ENCODE results near the gene DAGLA.

Gene DAGLA

DNA sequence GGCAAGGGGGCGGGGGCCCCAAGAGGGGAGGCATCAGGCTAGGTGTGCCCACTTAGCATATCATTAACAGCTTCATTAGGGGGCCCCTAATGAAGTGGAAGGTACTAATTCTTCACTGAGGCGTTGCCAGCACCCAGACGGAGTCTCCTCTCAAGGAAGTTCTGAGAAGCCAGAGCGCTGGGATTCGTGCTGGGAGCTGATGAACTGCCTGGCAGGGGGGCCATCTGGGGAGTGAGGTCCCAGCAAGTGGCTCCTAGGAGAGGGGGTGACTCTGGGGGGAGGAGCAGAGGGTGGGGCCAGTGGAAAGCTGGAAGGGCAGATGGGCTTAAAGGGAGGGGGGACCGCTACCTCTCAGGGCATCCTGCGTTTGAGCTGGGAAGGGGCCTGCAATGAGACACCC lies 29.8 kb downstream of the DAGLA start:
- DNase-seq: no peak

DNA sequence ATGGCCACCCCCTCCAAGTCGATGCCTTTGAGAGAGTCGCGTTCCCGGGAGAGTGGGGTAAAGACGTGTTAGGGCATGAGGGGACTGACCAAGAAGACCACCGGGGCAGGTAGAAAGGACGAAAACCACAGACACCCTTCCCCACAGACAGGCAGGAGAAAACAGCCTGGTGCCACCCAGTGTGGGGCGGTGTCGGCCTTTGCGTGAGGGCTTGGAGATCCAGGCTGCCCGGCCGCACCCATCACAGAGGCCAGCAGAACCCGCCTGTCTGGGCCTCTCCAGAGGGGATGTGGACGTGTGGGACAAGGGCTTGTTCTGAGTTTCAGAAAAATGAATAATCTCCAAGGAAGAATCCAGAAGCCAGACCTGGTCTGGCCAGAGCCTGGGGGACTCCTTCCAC lies 30.8 kb downstream of the DAGLA start:
- DNase-seq: no peak

- DNase-seq: no peak
Observed at GRCh38 chr11:61711498-61711897, 31.3 kb downstream of the DAGLA start.

GRCh38 chr11:61712314-61712713 lies 32.1 kb downstream of the DAGLA start:
- no peak for DNase-seq

DNA sequence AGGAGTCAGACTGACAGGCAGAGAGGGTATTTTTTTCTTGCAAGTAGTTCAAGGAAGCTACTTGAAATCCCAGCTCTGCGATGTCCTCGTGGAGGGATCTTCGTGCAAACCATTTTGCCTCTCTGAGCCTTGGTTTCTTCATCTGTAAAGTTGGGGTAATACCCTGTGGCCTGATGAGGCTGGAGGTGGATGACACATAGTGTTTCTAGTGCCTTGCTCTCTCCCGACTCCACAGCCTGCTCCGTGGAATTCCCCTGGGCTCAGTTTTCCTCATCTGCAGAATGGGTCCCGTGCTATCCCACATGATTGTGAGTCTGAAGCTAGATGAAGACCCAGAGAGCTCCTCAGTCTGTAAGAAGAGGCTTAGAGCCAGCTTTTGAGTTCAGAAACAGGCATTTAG lies 32.7 kb downstream of the DAGLA start:
- no peak for DNase-seq

GRCh38 chr11:61713464-61713863 lies 33.3 kb downstream of the DAGLA start:
- DNase-seq: no peak

GRCh38 chr11:61713906-61714305 lies 33.7 kb downstream of the DAGLA start:
- no peak for DNase-seq

DNA sequence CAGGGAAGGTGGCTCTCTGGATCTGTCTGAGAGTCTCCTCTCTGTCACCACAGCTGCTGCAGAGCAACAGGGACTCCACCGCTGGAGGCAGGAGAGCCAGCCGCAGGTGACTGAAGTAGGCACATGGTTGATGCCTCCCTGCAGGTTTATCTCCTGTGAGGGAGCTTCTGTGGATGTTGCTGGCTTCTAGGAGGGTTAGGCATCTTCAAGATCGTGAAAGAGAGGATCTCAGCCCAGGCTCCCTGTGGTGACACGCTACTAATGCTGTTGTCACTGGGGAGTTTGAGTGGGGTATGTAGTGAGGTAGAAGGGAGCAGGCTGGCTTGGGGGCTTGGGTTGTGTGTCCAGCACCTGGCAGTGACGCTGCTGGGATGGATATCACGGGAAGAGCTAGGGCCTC lies 34.1 kb downstream of the DAGLA start:
- no peak for DNase-seq

GRCh38 chr11:61714916-61715315 lies 34.7 kb downstream of the DAGLA start:
- DNase-seq: no peak

- DNase-seq: no peak
Observed at GRCh38 chr11:61715867-61716266, 35.7 kb downstream of the DAGLA start.

DNA sequence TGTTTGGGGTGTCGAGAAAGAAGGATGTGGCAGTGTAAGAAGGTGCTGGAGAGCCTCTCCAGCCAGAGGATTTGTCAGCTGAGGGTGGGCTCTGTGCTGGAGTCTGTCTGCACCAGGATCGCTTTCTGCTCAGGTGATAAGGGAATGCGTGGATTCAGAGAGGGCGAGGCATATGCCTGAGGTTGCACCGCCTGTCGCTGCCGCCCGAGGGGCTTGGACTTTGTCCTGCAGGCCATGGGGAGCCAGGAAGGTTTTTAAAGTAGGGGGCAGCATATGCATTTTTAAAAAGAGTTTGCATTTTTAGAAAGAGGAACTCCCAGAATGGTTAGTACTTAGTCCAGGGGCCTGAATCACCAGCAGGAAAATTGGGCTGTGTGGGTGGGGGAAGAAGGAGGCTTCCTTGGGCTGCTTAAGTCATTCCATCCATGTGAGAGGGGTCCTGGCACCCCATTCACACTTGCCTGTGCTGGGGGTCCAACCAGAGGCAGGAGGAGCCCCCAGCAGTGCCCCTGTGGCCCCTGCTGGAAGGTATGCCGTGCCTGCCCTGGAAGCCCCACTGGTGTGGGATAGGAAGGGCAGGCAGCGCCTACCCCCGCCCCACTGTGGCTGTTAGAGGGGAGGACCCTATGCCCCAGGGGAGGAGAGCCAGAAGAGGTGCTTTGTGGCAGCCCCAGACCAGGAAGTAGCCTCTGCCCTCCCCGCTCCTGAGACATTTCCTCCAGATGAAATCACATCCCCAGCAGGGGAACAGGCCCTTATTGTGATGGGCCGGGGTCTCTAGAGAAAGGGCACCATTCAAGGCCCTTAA lies 36.5 kb downstream of the DAGLA start:
- no peak for DNase-seq

GRCh38 chr11:61717286-61718033 lies 37.3 kb downstream of the DAGLA start:
- DNase-seq: no peak

GRCh38 chr11:61718046-61718531 lies 37.9 kb downstream of the DAGLA start:
- DNase-seq: no peak

DNA sequence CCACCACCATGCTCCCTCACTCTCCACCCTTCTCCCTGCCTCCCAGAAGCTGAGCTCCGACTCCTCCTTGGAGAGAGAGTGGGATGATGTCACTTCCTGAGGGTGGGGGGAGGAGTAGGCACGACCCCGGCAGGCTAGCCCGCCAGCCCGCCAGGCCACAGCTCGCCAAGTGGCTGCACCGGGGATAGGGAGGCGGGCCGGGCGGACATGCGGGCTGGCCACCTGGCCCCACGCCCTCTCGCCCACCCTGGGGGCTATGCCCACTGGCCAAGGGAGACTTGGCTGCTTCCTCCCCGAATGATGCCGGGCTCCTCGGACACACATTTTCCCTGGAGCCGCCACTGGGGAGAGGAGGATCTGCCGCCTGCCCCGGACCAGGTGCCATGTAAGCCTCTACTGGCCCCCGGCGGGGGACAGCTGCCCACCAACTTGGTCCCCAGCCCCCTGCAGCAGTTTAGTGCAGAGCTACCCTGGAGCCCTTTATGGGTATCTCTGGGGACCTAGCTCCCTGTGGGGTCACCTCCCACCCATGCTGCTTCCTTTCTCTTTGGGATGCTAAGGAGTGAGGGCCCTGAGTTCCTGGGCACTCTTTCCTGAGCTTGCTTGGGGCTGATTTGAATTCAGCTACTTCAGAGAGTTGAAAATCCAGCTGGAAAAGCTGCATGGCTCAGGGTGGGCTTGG lies 38.6 kb downstream of the DAGLA start:
- DNase-seq: no peak

- DNase-seq: no peak
Observed at GRCh38 chr11:61719978-61720377, 39.8 kb downstream of the DAGLA start.

- DNase-seq: no peak
Observed at GRCh38 chr11:61720597-61720996, 40.4 kb downstream of the DAGLA start.

- DNase-seq: no peak
Observed at GRCh38 chr11:61724437-61724836, 44.2 kb downstream of the DAGLA start.

DNA sequence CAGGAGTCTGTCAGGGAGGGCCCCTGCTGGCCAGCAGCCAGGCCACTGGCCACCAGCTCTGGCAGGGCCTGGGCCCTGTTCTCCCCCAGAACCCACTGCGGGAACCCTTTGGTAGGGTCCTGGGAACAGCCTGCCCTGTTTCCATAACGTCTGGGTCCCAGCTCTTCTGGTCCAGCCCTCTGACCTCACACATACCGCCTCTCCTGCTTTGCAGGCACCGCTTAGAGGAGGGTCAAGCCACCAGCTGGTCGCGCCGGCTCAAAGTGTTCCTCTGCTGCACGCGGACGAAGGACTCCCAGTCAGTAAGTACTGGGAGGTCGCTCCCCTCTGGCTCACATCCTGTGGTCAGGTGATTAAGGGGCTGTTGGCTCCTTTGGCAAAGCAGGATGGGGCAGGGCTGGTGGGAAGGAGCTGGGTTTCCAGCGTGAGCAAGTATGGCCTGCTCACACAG lies 45.6 kb downstream of the DAGLA start:
- no peak for DNase-seq

DNA sequence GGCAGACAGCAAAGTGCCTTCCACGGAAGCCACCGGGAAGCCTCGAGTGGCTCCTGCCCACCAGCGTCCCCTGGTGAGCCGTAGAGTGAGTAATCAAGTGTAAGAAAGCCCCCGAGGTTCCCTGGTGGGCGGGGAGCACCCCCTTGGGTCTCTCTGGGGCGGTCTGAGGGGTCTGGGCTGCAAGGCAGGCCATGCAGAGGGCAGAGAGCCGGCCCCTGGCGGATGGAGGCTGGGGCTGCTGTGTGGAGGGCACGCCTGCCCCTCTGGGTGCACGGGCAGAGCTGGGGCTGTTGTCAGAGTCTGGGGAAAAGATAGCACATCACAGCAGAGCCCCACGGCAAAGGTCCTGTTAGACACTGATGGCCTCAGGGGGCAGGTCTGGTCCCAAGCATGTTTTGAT lies 46.6 kb downstream of the DAGLA start:
- DNase-seq: no peak

GRCh38 chr11:61727401-61727811 lies 47.2 kb downstream of the DAGLA start:
- DNase-seq: no peak

- no peak for DNase-seq
Observed at GRCh38 chr11:61728066-61728939, 48.1 kb downstream of the DAGLA start.

- no peak for DNase-seq
Observed at GRCh38 chr11:61728940-61729219, 48.7 kb downstream of the DAGLA start.
